A549 (cell line): ENCODE data around the gene INSM1. TPM values are rescaled to one million over a fixed set of nuclear protein-coding genes. Genes with fewer than 3 reads are reported as not detected.

Experiments
- ATAC-seq, 2 experiments: fragments of 200-7000 bp in 1 of 2; fragments of >200 bp in 1 of 2; cut with Nextera tagmentation in 1 of 2; cut with Tn5 transposase in 1 of 2; 3 replicates each; pipeline versions ENCODE4 v1.8.0 to v1.9.1; 2018 to 2020; ENCODE audit warnings: mild to moderate bottlenecking in 1 of 2, moderate library complexity in 1 of 2
- CTCF ChIA-PET: fragments of 300-600 bp; sonication (Branson Sonifier 250); formaldehyde crosslinking; extraction: SDS; loops from one replicate; lab custom pipeline; 2021; ENCODE audit warnings: antibody characterized with exemption, inconsistent platforms; lab: Yijun Ruan, JAX
- POLR2A ChIA-PET: fragments of 350-600 bp; formaldehyde crosslinking; extraction: SDS; loops from one replicate; lab custom pipeline; 2021; ENCODE audit warnings: antibody characterized with exemption, inconsistent platforms; lab: Yijun Ruan, JAX
- DNase-seq, 2 experiments: peaks; one replicate each; pipeline versions ENCODE4 v3.0.0 to v3.0.0-alpha.2; 2011 to 2016; ENCODE audit warnings: low read depth in 1 of 2, low spot score in 1 of 2
- FAIRE-seq: peaks from 2 replicates; lab custom pipeline; 2011; peaks lifted over from hg19 to GRCh38; lab: Jason Lieb, UNC
- H3K27ac ChIP-seq, 2 experiments: fragments of >200 bp; sonication (Bioruptor Twin); formaldehyde crosslinking; 3 replicates each; pipeline ENCODE4 v1.5.1; 2016 to 2017
- H3K4me1 ChIP-seq: fragments of >200 bp; sonication (Bioruptor Twin); formaldehyde crosslinking; 3 replicates; pipeline ENCODE4 v1.6.1; 2016
- H3K4me2 ChIP-seq: fragments of >200 bp; sonication (Bioruptor Twin); formaldehyde crosslinking; 3 replicates; pipeline ENCODE4 v1.6.1; 2016
- H3K4me3 ChIP-seq: fragments of >200 bp; sonication (Bioruptor Twin); formaldehyde crosslinking; 3 replicates; pipeline ENCODE4 v1.5.1; 2016
- H3K9me3 ChIP-seq: fragments of >200 bp; sonication (Bioruptor Twin); formaldehyde crosslinking; 3 replicates; pipeline ENCODE4 v1.6.1; 2016
- CBX8 ChIP-seq: fragments of 200-600 bp; sonication (generic); IDR thresholded peaks from 2 replicates; pipeline ENCODE4 v1.6.1; 2016
- CEBPB ChIP-seq, 2 experiments: fragments of >200 bp in 1 of 2; sonication (Bioruptor Twin) in 1 of 2; formaldehyde crosslinking in 1 of 2; IDR thresholded peaks; 2 replicates each; pipeline ENCODE4 v1.6.1; 2012 to 2016
- E2F6 ChIP-seq: IDR thresholded peaks from 2 replicates; pipeline ENCODE4 v1.6.1; 2012; ENCODE audit warnings: low read depth, borderline replicate concordance
- EHF ChIP-seq: fragments of 250-450 bp; sonication (Bioruptor Pico); IDR thresholded peaks from 2 replicates; pipeline ENCODE4 v1.5.0; 2020; ENCODE audit warnings: mild to moderate bottlenecking
- EP300 ChIP-seq, 2 experiments: fragments of >200 bp; sonication (Bioruptor Twin); formaldehyde crosslinking; IDR thresholded peaks; 2 replicates in 1 of 2; 3 replicates in 1 of 2; pipeline ENCODE4 v1.6.1; 2016 to 2017
- HES2 ChIP-seq: fragments of >200 bp; sonication (Bioruptor Twin); formaldehyde crosslinking; IDR thresholded peaks from 2 replicates; pipeline ENCODE4 v1.6.1; 2016
- HOXB5 ChIP-seq: fragments of 250-450 bp; sonication (Bioruptor Pico); IDR thresholded peaks from 2 replicates; pipeline ENCODE4 v1.5.0; 2020; ENCODE audit warnings: mild to moderate bottlenecking, moderate library complexity
- KDM1A ChIP-seq: fragments of 200-600 bp; sonication (generic); IDR thresholded peaks from 2 replicates; pipeline ENCODE4 v1.6.1; 2016; ENCODE audit warnings: low read depth, mild to moderate bottlenecking
- KDM5A ChIP-seq: fragments of 200-600 bp; sonication (generic); IDR thresholded peaks from 2 replicates; pipeline ENCODE4 v1.6.1; 2016; ENCODE audit warnings: antibody characterized with exemption, mild to moderate bottlenecking
- MAZ ChIP-seq: fragments of 150-350 bp; IDR thresholded peaks from 2 replicates; pipeline ENCODE4 v1.6.1; 2014; ENCODE audit warnings: antibody characterized with exemption, low read depth, low read length, borderline replicate concordance
- NFE2L2 ChIP-seq: fragments of 150-350 bp; conservative IDR thresholded peaks from 2 replicates; pipeline ENCODE4 v1.6.1; 2014; ENCODE audit warnings: low read length
- NPAS2 ChIP-seq: fragments of 250-450 bp; sonication (Bioruptor Pico); IDR thresholded peaks from 2 replicates; pipeline ENCODE4 v1.8.0; 2022; ENCODE audit warnings: mild to moderate bottlenecking, moderate library complexity, borderline replicate concordance
- PBX3 ChIP-seq: IDR thresholded peaks from 2 replicates; pipeline ENCODE4 v1.6.1; 2012
- PHF8 ChIP-seq: fragments of 200-600 bp; sonication (generic); IDR thresholded peaks from 2 replicates; pipeline ENCODE4 v1.6.1; 2016; ENCODE audit warnings: low read depth, mild to moderate bottlenecking, antibody characterized with exemption, moderate library complexity, borderline replicate concordance
- POLR2AphosphoS2 ChIP-seq: conservative IDR thresholded peaks from 2 replicates; pipeline ENCODE4 v1.6.1; 2012; ENCODE audit warnings: low read length, improper control_type of control experiment, inconsistent platforms
- RCOR1 ChIP-seq: fragments of 150-350 bp; IDR thresholded peaks from 2 replicates; pipeline ENCODE4 v1.6.1; 2014; ENCODE audit warnings: antibody characterized with exemption, low read length, low read depth
- REST ChIP-seq: fragments of 200-600 bp; sonication (generic); IDR thresholded peaks from 2 replicates; pipeline ENCODE4 v1.6.1; 2016; ENCODE audit warnings: antibody characterized with exemption, mild to moderate bottlenecking, moderate library complexity
- SMC3 ChIP-seq: fragments of >200 bp; sonication (Bioruptor Twin); formaldehyde crosslinking; IDR thresholded peaks from 3 replicates; pipeline ENCODE4 v1.6.1; 2018; ENCODE audit warnings: inconsistent platforms
- SREBF2 ChIP-seq: fragments of 450-650 bp; IDR thresholded peaks from 2 replicates; pipeline ENCODE4 v1.6.1; 2014; ENCODE audit warnings: mild to moderate bottlenecking, moderate library complexity
- ZC3H11A ChIP-seq: fragments of 450-650 bp; IDR thresholded peaks from 2 replicates; pipeline ENCODE4 v1.6.1; 2014; ENCODE audit warnings: antibody characterized with exemption, mild to moderate bottlenecking
- ZSCAN20 ChIP-seq: fragments of 250-450 bp; sonication (Bioruptor Pico); IDR thresholded peaks from 2 replicates; pipeline ENCODE4 v1.8.0; 2022; ENCODE audit warnings: mild to moderate bottlenecking, moderate library complexity
- WGBS: methylation state at CpG from one replicate; pipeline ENCODE4 v1.1.6; 2017; ENCODE audit errors: missing lambda C conversion rate; 5-methylcytosine and 5-hydroxymethylcytosine counted together
- polyA plus RNA-seq, 4 experiments: library from polyadenylated mRNA; depleted of rRNA in 3 of 4; stranded (reverse); fragments of >200 nt; fragmentation: RNase III in 1 of 4; extraction: RNeasy Plus Mini Kit Qiagen cat#74134 plus additional on column Dnase treatment in 1 of 4; gene quantifications; 2 replicates in 3 of 4; 3 replicates in 1 of 4; pipeline ENCODE4 v1.2.3, GENCODE V29; 2011 to 2017
- TF ChIP-seq, protein P1 (sequence below): fragments of 450-650 bp; IDR thresholded peaks from 2 replicates; pipeline ENCODE4 v1.6.1; 2014; ENCODE audit warnings: antibody characterized with exemption

Gene INSM1
- polyA plus RNA-seq, 2 of the 4 experiments (the other 2 are of a cell fraction), result not detected

DNA sequence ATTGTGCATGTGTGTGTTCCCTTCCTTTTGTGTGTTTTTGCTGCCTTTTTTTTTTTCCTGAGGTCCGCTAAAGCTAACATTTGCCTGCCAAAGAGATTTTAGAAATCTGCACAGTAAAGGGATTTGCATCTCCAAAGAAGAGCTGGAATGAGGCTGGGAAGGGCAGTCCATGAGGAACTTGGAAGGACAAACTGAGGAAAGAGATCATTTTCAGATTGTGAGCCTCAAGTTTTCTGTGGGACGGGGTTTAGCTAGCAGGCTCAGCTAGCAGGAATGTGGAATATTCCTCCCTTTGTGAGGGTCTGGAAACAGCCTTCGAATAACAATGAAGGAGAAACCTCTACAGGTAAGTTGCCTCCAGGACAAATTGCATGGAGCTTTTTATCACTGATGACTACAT, 3.8 kb downstream of the INSM1 start:
- no peak for FAIRE-seq
- 62% methylated on average over 3 of the region's 3 CpGs for WGBS

DNA sequence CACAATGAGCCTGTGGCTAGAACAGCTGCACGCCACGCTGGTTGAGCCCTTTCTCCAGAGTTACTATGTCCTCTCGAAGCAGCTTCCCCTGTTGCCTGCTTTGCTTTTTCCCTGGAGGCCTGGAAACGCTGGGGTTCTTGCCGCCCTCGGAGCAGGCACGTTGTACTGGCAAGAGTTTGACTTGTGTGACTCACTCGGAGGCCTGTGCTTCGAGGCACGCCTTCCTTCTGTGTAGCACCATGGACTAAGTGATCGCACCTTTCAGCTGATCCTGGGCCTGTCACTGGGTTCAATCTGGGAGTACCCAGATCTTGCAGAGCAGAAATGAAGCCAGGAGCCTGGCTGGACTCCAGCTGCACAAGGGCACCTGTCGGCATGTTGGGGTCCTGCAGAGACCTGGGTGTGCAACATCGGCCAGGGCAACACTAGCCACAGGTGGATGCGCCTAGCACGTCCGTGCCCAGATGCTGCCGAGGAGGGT, 5.2 kb downstream of the INSM1 start:
- 37% methylated on average over 17 of the region's 17 CpGs for whole genome bisulfite sequencing
- TF ChIP-seq KDM5A, result no peak
- no peak for TF ChIP-seq E2F6
- no peak for TF ChIP-seq PBX3
- no peak for TF ChIP-seq REST
- TF ChIP-seq KDM1A, result no peak
- TF ChIP-seq MAZ, result no peak
- no peak for TF ChIP-seq CEBPB (IDR thresholded peaks at IDR 0.05)
- ATAC-seq, result peak; percentile 31 to 40; a peak in 2 of 6 replicates
- FAIRE-seq, result no peak
- no peak overlapping the region for H3K4me2 ChIP-seq
- H3K4me1 ChIP-seq, result peaks cover 13% of the 10 kb centered on the region; the same call in 2 of the 3 replicates
- POLR2A ChIA-PET, result no interaction called here
- H3K27ac ChIP-seq, result no peak overlapping the region
- DNase-seq, result no peak
- CTCF ChIA-PET, result interaction anchor here (1.0 to 1.2 kb wide), 3 partner anchors 11 to 290 kb away, joined by 3 read pairs; no protein-coding TSS in a partner anchor
- no peak overlapping the region for H3K4me3 ChIP-seq
- no peaks in the 10 kb centered on the region for H3K9me3 ChIP-seq

More for the DNA sequence above, 3.8 kb downstream of the INSM1 start:
- Histone ChIP-seq H3K4me1 (peaks cover 26% of the 10 kb centered on the region), H3K9me3 (no peaks in the 10 kb centered on the region), H3K4me2 (no peak overlapping the region), H3K4me3 (no peak overlapping the region), H3K27ac (no peak overlapping the region)
- POLR2A ChIA-PET, result no interaction called here
- ATAC-seq, result no peak
- TF ChIP-seq NPAS2, result no peak
- TF ChIP-seq ZC3H11A, result no peak
- no peak for TF ChIP-seq CBX8
- TF ChIP-seq HOXB5 (CRISPR knock-in tag), result no peak
- TF ChIP-seq ZSCAN20 (CRISPR knock-in tag), result no peak
- no peak for TF ChIP-seq PBX3
- CTCF ChIA-PET, result interaction anchor here (0.7 to 1.4 kb wide), 3 partner anchors 12 to 134 kb away, joined by 3 to 5 read pairs (median 4); no protein-coding TSS in a partner anchor
- no peak for DNase-seq

DNA sequence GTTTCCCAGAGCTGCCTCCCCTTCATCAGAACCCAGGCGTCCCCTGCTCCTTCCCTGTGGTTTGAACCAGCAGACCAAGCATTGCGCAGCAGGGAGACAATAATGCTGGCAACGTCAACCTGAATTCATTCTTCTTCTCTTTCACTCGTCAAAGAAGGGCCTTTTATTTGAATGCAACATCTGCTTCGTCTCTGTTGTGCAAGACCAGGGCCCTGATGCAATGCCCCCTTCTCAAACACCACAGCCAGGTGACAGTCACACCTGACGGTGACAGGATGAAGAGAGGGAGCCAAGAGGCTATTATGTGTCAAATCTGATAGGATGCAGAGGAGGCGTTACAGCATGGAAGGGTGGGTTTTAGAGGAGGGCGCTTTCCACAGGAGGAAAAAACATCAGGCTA, 8.0 kb downstream of the INSM1 start:
- CTCF ChIA-PET, result interaction anchor here (0.6 to 1.2 kb wide), 3 partner anchors 16 to 191 kb away, joined by 3 to 5 read pairs (median 3); no protein-coding TSS in a partner anchor
- WGBS, result 23% methylated on average over 8 of the region's 8 CpGs
- DNase-seq, result no peak
- no peaks in the 10 kb centered on the region for H3K4me1 ChIP-seq
- TF ChIP-seq PHF8 (no peak), POLR2AphosphoS2 (no peak), SREBF2 (no peak), ZC3H11A (no peak), HES2 (no peak), HOXB5 (CRISPR knock-in tag) (no peak), EP300 (IDR thresholded peaks at IDR 0.05) (no peak), RCOR1 (no peak), NFE2L2 (no peak), EHF (no peak), SMC3 (no peak)
- TF ChIP-seq, protein P1, sequence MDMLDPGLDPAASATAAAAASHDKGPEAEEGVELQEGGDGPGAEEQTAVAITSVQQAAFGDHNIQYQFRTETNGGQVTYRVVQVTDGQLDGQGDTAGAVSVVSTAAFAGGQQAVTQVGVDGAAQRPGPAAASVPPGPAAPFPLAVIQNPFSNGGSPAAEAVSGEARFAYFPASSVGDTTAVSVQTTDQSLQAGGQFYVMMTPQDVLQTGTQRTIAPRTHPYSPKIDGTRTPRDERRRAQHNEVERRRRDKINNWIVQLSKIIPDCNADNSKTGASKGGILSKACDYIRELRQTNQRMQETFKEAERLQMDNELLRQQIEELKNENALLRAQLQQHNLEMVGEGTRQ, result no peak
- TF ChIP-seq, all 56 proteins: peak for 0
- no peak overlapping the region for H3K27ac ChIP-seq
- POLR2A ChIA-PET, result interaction anchor here (0.5 kb wide), 1 partner anchor 80 kb away, joined by 3 read pairs; no protein-coding TSS in a partner anchor
- no peak overlapping the region for H3K4me3 ChIP-seq
- no peak overlapping the region for H3K4me2 ChIP-seq
- ATAC-seq, result no peak
- H3K9me3 ChIP-seq, result peaks cover 20% of the 10 kb centered on the region
- FAIRE-seq, result no peak
